GM21619 (cell line): ENCODE results near the gene TH.

Experiments used
- ATAC-seq: cut with Tn5 transposase; IDR thresholded peaks from one replicate; pipeline ENCODE4 v1.9.1; 2021; ENCODE audit not compliant: unreplicated experiment

Gene TH

DNA sequence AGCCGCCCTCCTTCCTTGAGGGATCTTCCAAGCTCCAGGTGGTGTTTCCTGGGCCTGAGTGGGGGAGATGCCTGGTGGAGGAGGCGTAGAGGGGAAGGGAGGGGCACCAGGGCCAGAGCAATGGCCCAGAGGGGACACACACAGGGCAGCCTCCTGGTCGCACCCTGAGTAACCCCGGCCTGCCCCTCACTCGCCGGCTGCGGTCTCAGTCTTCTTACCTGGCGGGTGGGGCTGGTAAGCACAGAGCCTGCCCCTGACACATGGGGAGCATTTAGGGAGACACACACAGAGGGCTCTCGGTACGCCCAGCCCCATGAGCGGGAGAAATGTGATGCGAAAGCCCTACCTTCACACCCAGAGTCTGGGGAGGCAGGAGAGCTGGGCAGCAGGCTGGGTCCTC, 56.3 kb downstream of the TH start:
- no peak for ATAC-seq

GRCh38 chr11:2114430-2115241, 57.0 kb downstream of the TH start:
- no peak for ATAC-seq
